Right renal pelvis (tissue), 4 donors: ENCODE results near the gene PAQR4. TPM values are rescaled to one million over a fixed set of nuclear protein-coding genes. Genes with fewer than 3 reads are reported as not detected.

Experiments used
- DNase-seq, 4 donors: peaks; one replicate each; pipeline ENCODE4 v3.0.0-alpha.2; 2013; ENCODE audit warnings: low read depth in 4 of 4, low spot score in 3 of 4, missing footprints in 1 of 4
- polyA plus RNA-seq, 4 donors: library from polyadenylated mRNA; unstranded; fragments of 120-200 nt; gene quantifications; one replicate each; pipeline ENCODE4 v1.2.1, GENCODE V29; 2013; ENCODE audit not compliant: insufficient read length in 4 of 4

PAQR4 gene
- polyA plus RNA-seq, 4 donors, result 8.6 to 12.7 (median 10.4) TPM

GRCh38 chr16:2976673-2977072 is 7.5 kb downstream of the PAQR4 start:
- no peak for DNase-seq

- DNase-seq, result no peak
These were observed 8.3 kb downstream of the PAQR4 start for GRCh38 chr16:2977440-2977839.

- no peak for DNase-seq
These were observed 10.6 kb downstream of the PAQR4 start for GRCh38 chr16:2979669-2980226.

- DNase-seq, result peak; percentile 78 to 87 (median 79)
These were observed 11.4 kb downstream of the PAQR4 start, which contains the start of gene PKMYT1 for GRCh38 chr16:2980227-2981176. PKMYT1 (minus strand) TSS chr16:2980446; CDS start chr16:2979657, 789 bp downstream.

- no peak for DNase-seq
These were observed 12.2 kb downstream of the PAQR4 start for GRCh38 chr16:2981177-2981898.

- DNase-seq, result no peak
These were observed 12.7 kb downstream of the PAQR4 start for GRCh38 chr16:2981899-2982250.

- DNase-seq, result no peak
These were observed 13.3 kb downstream of the PAQR4 start for GRCh38 chr16:2982402-2982801.

- DNase-seq, result peak in 2 of 4 donors; percentile 70 to 71
These were observed 14.6 kb downstream of the PAQR4 start for GRCh38 chr16:2983706-2984136.

GRCh38 chr16:2985462-2985861 is 16.3 kb downstream of the PAQR4 start:
- no peak for DNase-seq

GRCh38 chr16:2985893-2986355 is 16.8 kb downstream of the PAQR4 start:
- no peak for DNase-seq

GRCh38 chr16:2986623-2987188 is 17.6 kb downstream of the PAQR4 start:
- DNase-seq, result no peak

- DNase-seq, result no peak
These were observed 18.1 kb downstream of the PAQR4 start for GRCh38 chr16:2987286-2987685.

GRCh38 chr16:2987833-2988232 is 18.7 kb downstream of the PAQR4 start:
- DNase-seq, result no peak

GRCh38 chr16:2988590-2989099 is 19.5 kb downstream of the PAQR4 start:
- DNase-seq, result no peak

GRCh38 chr16:2990891-2991290 is 21.7 kb downstream of the PAQR4 start:
- no peak for DNase-seq

GRCh38 chr16:2991566-2992261 is 22.6 kb downstream of the PAQR4 start:
- no peak for DNase-seq

GRCh38 chr16:2992383-2993081 is 23.4 kb downstream of the PAQR4 start:
- DNase-seq, result no peak

GRCh38 chr16:2996298-2996697 is 27.1 kb downstream of the PAQR4 start:
- no peak for DNase-seq

- DNase-seq, result no peak
These were observed 30.8 kb downstream of the PAQR4 start for GRCh38 chr16:2999929-3000328.
